ENCODE data around the gene RFC1. TPM values are rescaled to one million over a fixed set of nuclear protein-coding genes. Genes with fewer than 3 reads are reported as not detected.
"Not testable (repeated sequence)": the region's sequence is repeated elsewhere in the genome, so short reads cannot be mapped to it uniquely, and the experiment has no call there.

Gene RFC1
- total and polyA plus RNA-seq, 2 of the 4 experiments (the other 2 are of a cell fraction): 18.4 to 49.3 TPM

DNA sequence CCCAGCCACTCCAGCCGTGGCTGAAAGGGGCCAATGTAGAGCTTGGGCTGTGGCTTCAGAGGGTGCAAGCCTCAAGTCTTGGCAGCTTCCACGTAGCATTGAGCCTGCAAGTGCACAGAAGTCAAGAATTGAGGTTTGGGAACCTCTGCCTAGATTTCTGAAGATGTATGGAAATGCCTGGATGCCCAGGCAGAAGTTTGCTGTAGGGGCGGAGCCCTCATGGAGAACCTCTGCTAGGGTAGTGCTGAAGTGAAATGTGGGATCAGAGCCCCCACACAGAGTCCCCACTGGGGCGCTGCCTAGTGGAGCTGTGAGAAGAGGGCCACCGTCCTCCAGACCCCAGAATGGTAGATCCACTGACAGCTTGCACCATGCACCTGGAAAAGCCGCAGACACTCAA lies 5.0 kb upstream of the RFC1 start:
- H2AFZ ChIP-seq (replicated peaks; ENCODE audit: low read length, poor library complexity); ATAC-seq (ENCODE audit: low read depth); H3K36me3 ChIP-seq (ENCODE audit: control insufficient read depth, insufficient read depth, low read length); H3K9me3 ChIP-seq (ENCODE audit: control insufficient read depth, insufficient read depth, low read length); H3K9me1 ChIP-seq (ENCODE audit: insufficient read depth, low read length); in situ Hi-C loops (cut with MboI; ENCODE audit: low sequenced_read_pairs); H3K79me1 ChIP-seq (ENCODE audit: low read depth in 1 of 2, low read length in 2 of 2); H2AK5ac ChIP-seq (ENCODE audit: low read depth, low read length); H3K4me3 ChIP-seq (ENCODE audit: insufficient read depth, low read depth, low read length); H2BK120ac ChIP-seq (ENCODE audit: low read depth, low read length); CTCF ChIA-PET; H3K23ac ChIP-seq (ENCODE audit: low read depth, low read length); H2BK20ac ChIP-seq (ENCODE audit: low read depth, low read length); H3K56ac ChIP-seq (ENCODE audit: extremely low read depth, insufficient read depth, low read length); H3K4me1 ChIP-seq (ENCODE audit: control insufficient read depth, insufficient read depth, low read length); H3K18ac ChIP-seq (ENCODE audit: low read depth, low read length); H3K4ac ChIP-seq (ENCODE audit: low read depth, low read length); H3K9ac ChIP-seq (ENCODE audit: low read depth, low read length); H2BK5ac ChIP-seq (ENCODE audit: low read depth, low read length, poor library complexity, severe bottlenecking); DNase-seq; H4K8ac ChIP-seq (ENCODE audit: low read depth in 2 of 2, low read length in 2 of 2); dilution Hi-C loops (cut with HindIII; ENCODE audit: low sequenced_read_pairs, unreplicated experiment); POLR2A ChIA-PET (ENCODE audit: unreplicated experiment); H3K27me3 ChIP-seq (ENCODE audit: control insufficient read depth, insufficient read depth, low read length); H2AK9ac ChIP-seq (replicated peaks; ENCODE audit: low read depth, low read length, poor library complexity); H3K14ac ChIP-seq (replicated peaks; ENCODE audit: low read depth, low read length); H4K20me1 ChIP-seq (ENCODE audit: insufficient read depth, low read length); intact Hi-C loops (cut with micrococcal nuclease); H4K5ac ChIP-seq (ENCODE audit: low read depth, low read length); BruUV-seq (replicated peaks); H3K4me2 ChIP-seq (ENCODE audit: low read depth, low read length); H2BK15ac ChIP-seq (ENCODE audit: low read depth, low read length); H4K91ac ChIP-seq (ENCODE audit: insufficient read depth, low read depth, low read length); H3K27ac ChIP-seq (ENCODE audit: insufficient read depth, low read length): not testable (repeated sequence)
- WGBS, 2 experiments (ENCODE audit: extremely low coverage in 2 of 2, insufficient read length in 1 of 2): 31% methylated on average over 2 of the region's 6 CpGs; no CpG with 5 or more reads in 1 of the 2 experiments

All from IMR-90 (cell line).